ENCODE data around the gene C11orf21.
A peak's percentile ranks its signal among the peaks of the same experiment; 100 is the strongest.

C11orf21 gene

DNA sequence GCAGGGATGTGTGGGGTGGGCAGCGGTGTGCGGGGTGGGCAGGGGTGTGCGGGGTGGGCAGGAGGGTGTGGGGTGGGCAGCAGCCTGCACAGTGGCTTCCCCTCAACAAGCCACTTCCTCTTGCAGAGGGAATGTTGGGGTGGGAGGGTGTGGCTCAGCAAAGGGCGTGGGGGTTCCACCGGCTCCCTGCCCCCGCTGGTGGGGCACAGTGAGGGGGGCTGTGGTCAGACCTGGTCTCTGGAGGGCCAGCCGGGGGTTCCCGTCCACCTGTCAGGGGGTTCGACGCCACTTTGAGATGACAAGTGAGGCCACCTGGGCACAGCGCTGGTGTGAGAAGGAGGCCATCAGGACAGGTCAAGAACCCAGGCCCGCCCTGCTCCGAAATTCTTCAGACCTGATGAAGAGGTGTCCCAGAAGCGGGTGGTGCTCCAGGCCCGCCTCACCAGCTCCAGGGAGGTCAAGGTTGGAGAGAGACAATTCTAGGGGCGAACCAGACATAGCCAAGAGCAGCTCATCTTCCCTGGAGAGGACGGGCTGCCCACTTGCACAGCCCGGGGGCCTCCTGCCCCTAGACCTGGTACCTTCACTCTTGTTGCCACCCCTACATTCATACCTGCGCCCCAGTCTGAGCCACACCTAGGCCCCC lies 1.3 kb downstream of the C11orf21 start:
- Histone ChIP-seq H4K20me1 (ENCODE audit: control insufficient read depth, insufficient read depth, low read depth, low read length) (no peaks in the 10 kb centered on the region), H3K4me3 (ENCODE audit: low read length) (peak overlapping the region; percentile 69; the same call in 1 of the 2 replicates), H3K4me1 (ENCODE audit: control insufficient read depth, low read length) (peaks cover 29% of the 10 kb centered on the region), H3K79me2 (ENCODE audit: control insufficient read depth, low read length) (no peaks in the 10 kb centered on the region), H3K27ac (ENCODE audit: low read depth, low read length) (no peak overlapping the region), H3K27me3 (ENCODE audit: control insufficient read depth, low read length) (no peaks in the 10 kb centered on the region), H3K36me3 (ENCODE audit: control insufficient read depth, low read length) (no peaks in the 10 kb centered on the region), H3K9me2 (replicated peaks; ENCODE audit: control insufficient read depth, low read length) (no peaks in the 10 kb centered on the region), H3K9me3 (ENCODE audit: control insufficient read depth, insufficient read depth, low read length) (no peaks in the 10 kb centered on the region), H3K4me2 (ENCODE audit: low read length) (peak overlapping the region; percentile 56), H3F3A (ENCODE audit: control insufficient read depth, insufficient read depth) (no peaks in the 10 kb centered on the region)
- TF ChIP-seq, protein P1, sequence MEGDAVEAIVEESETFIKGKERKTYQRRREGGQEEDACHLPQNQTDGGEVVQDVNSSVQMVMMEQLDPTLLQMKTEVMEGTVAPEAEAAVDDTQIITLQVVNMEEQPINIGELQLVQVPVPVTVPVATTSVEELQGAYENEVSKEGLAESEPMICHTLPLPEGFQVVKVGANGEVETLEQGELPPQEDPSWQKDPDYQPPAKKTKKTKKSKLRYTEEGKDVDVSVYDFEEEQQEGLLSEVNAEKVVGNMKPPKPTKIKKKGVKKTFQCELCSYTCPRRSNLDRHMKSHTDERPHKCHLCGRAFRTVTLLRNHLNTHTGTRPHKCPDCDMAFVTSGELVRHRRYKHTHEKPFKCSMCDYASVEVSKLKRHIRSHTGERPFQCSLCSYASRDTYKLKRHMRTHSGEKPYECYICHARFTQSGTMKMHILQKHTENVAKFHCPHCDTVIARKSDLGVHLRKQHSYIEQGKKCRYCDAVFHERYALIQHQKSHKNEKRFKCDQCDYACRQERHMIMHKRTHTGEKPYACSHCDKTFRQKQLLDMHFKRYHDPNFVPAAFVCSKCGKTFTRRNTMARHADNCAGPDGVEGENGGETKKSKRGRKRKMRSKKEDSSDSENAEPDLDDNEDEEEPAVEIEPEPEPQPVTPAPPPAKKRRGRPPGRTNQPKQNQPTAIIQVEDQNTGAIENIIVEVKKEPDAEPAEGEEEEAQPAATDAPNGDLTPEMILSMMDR (IDR thresholded peaks at IDR 0.05; ENCODE audit: low read depth, low read length, poor library complexity, severe bottlenecking) = no peak
- TF ChIP-seq EZH2phosphoT487 (IDR thresholded peaks at IDR 0.05; ENCODE audit: borderline replicate concordance, low read length) = no peak

DNA sequence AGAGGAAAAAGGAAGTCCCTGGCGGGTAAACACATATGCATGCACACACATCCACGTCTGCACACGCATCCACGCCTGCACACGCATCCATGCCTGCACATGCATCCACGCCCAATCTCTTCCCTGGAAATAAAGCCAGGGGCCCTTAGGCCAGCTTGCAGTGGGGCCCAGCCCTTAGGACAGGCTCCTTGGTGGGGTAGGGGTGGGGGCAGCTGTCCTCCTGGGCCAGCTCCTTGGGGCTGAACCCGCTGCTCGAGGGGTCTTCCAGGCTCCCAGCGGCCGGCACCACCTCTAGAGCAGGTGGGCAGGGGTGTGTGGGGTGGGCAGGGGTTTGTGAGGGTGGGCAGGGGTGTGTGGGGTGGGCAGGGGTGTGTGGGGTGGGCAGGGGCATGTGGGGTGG lies 1.9 kb downstream of the C11orf21 start:
- Histone ChIP-seq H3K4me2 (ENCODE audit: low read length) (no peak overlapping the region), H3K4me1 (ENCODE audit: control insufficient read depth, low read length) (peaks cover 26% of the 10 kb centered on the region), H3F3A (ENCODE audit: control insufficient read depth, insufficient read depth) (no peaks in the 10 kb centered on the region), H3K27ac (ENCODE audit: low read depth, low read length) (no peak overlapping the region), H3K79me2 (ENCODE audit: control insufficient read depth, low read length) (no peaks in the 10 kb centered on the region), H3K9me2 (replicated peaks; ENCODE audit: control insufficient read depth, low read length) (no peaks in the 10 kb centered on the region), H3K36me3 (ENCODE audit: control insufficient read depth, low read length) (no peaks in the 10 kb centered on the region), H3K4me3 (ENCODE audit: low read length) (no peak overlapping the region), H4K20me1 (ENCODE audit: control insufficient read depth, insufficient read depth, low read depth, low read length) (no peaks in the 10 kb centered on the region), H3K27me3 (ENCODE audit: control insufficient read depth, low read length) (no peaks in the 10 kb centered on the region), H3K9me3 (ENCODE audit: control insufficient read depth, insufficient read depth, low read length) (no peaks in the 10 kb centered on the region)
- TF ChIP-seq, protein P1 (IDR thresholded peaks at IDR 0.05; ENCODE audit: low read depth, low read length, poor library complexity, severe bottlenecking) = no peak
- no peak for TF ChIP-seq EZH2phosphoT487 (IDR thresholded peaks at IDR 0.05; ENCODE audit: borderline replicate concordance, low read length)

DNA sequence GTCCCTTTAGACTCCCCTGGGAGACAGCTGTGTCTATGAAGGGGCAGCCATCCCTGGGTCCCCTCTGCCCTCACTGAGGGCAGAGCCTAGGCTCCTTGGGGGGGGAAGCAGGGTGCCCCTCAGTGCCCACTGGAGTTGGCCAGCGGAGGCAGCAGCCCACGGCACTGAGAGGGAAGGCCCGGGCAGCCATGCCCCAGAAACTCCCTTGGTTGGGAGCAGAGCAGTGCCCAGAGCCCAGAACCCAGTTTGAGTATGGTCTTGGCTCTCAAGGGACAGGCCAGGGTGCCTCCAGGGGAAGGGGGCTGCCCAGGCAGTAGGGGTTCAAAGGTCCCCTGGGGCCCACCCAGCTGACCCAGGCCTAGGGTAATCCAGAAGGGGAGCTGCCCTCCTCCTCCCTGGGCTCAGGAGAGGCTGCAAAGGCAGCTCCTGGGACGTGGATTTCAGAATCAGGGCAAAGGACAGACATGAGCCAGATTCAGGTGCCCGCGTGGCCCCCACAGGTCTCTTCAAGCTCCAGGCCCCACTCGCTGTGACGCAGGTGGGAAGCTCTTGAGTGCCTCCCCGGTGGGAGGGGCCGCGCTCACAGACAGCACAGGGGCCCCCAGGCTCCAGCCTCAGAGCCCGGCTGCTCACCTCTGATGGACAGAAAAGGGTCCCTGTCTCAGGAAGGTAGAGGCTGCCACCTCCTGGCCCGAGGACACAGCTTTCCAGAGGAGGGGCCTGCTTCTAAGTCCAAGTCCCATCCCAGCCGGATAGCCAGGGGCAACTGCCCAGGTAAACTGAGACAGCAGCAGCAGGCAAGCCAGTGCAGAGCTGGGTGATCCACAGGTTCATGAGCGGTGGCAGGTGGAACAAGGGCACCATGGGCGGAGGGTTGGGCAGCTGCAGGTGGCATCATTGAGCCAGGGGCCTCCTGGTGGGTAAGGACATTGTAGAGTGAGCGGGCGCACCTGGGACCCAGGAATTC lies 2.6 kb downstream of the C11orf21 start:
- Histone ChIP-seq H4K20me1 (ENCODE audit: control insufficient read depth, insufficient read depth, low read depth, low read length) (no peaks in the 10 kb centered on the region), H3K4me1 (ENCODE audit: control insufficient read depth, low read length) (peaks cover 26% of the 10 kb centered on the region), H3K4me2 (ENCODE audit: low read length) (no peak overlapping the region), H3K27me3 (ENCODE audit: control insufficient read depth, low read length) (no peaks in the 10 kb centered on the region), H3K4me3 (ENCODE audit: low read length) (no peak overlapping the region), H3K9me2 (replicated peaks; ENCODE audit: control insufficient read depth, low read length) (no peaks in the 10 kb centered on the region), H3K36me3 (ENCODE audit: control insufficient read depth, low read length) (no peaks in the 10 kb centered on the region), H3F3A (ENCODE audit: control insufficient read depth, insufficient read depth) (no peaks in the 10 kb centered on the region), H3K27ac (ENCODE audit: low read depth, low read length) (no peak overlapping the region), H3K79me2 (ENCODE audit: control insufficient read depth, low read length) (no peaks in the 10 kb centered on the region), H3K9me3 (ENCODE audit: control insufficient read depth, insufficient read depth, low read length) (no peaks in the 10 kb centered on the region)
- TF ChIP-seq, protein P1 (IDR thresholded peaks at IDR 0.05; ENCODE audit: low read depth, low read length, poor library complexity, severe bottlenecking) = peak; percentile 37
- TF ChIP-seq EZH2phosphoT487 (IDR thresholded peaks at IDR 0.05; ENCODE audit: borderline replicate concordance, low read length) = no peak
